ENCODE data around the gene SETD4.

GRCh38 chr21:36021251-36021837 lies 39.0 kb downstream of the SETD4 start:
- TF ChIP-seq EZH2 (optimal IDR thresholded peaks at IDR 0.05; ENCODE audit: low read depth, low read length) (no peak), CTCF (IDR thresholded peaks at IDR 0.05; ENCODE audit: low read length) (no peak), EZH2phosphoT487 (IDR thresholded peaks at IDR 0.05; ENCODE audit: low read length) (no peak)
